Stimulated activated naive CD8-positive, alpha-beta T cell treated with anti-CD3 and anti-CD28 coated beads, Interleukin-15, amount 100 ng/mL, for 72 hours (primary cell): ENCODE measurements around the gene LACRT.
"Not testable (repeated sequence)": the region's sequence is repeated elsewhere in the genome, so short reads cannot be mapped to it uniquely, and the experiment has no call there.

ENCODE experiments used
- ATAC-seq: fragments of 150-1000 bp; cut with Tn5 transposase; 2 replicates; pipeline ENCODE4 v1.10.0; 2021; ENCODE audit warnings: mild to moderate bottlenecking, moderate library complexity
- DNase-seq, 2 donors: peaks; one replicate each; pipeline ENCODE4 v3.0.0; 2021 to 2022
- H3K27ac Mint-ChIP-seq, 2 donors: one replicate each; pipeline ENCODE4 v1.8.0; 2022; ENCODE audit warnings: mild to moderate bottlenecking in 2 of 2, mixed read lengths in 2 of 2, moderate library complexity in 2 of 2
- H3K27me3 Mint-ChIP-seq: one replicate; pipeline ENCODE4 v1.8.0; 2022; ENCODE audit warnings: mixed read lengths
- H3K4me1 Mint-ChIP-seq: one replicate; pipeline ENCODE4 v1.8.0; 2022; ENCODE audit warnings: mild to moderate bottlenecking, mixed read lengths
- H3K4me3 Mint-ChIP-seq, 2 donors: one replicate each; pipeline ENCODE4 v1.8.0; 2022; ENCODE audit warnings: mild to moderate bottlenecking in 2 of 2, mixed read lengths in 2 of 2, moderate library complexity in 1 of 2
- H3K9me3 Mint-ChIP-seq, 2 donors: one replicate each; pipeline ENCODE4 v1.8.0; 2022; ENCODE audit warnings: mixed read lengths in 2 of 2

LACRT gene, protein sequence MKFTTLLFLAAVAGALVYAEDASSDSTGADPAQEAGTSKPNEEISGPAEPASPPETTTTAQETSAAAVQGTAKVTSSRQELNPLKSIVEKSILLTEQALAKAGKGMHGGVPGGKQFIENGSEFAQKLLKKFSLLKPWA

GRCh38 chr12:54634795-54635194, at the start of gene LACRT:
TSS of gene LACRT (minus strand) at chr12:54634895. CDS start at chr12:54634841, 54 bp downstream.
- ATAC-seq, result no peak
- no peaks in the 10 kb centered on the region for H3K9me3 Mint-ChIP-seq
- peaks cover 8% of the 10 kb centered on the region for H3K4me1 Mint-ChIP-seq
- H3K27ac Mint-ChIP-seq, result peak within 1 kb of the TSS; percentile 20 to 28
- no peak for DNase-seq
- no peak within 1 kb of the TSS for H3K4me3 Mint-ChIP-seq
- peaks cover 27% of the 10 kb centered on the region for H3K27me3 Mint-ChIP-seq

DNA sequence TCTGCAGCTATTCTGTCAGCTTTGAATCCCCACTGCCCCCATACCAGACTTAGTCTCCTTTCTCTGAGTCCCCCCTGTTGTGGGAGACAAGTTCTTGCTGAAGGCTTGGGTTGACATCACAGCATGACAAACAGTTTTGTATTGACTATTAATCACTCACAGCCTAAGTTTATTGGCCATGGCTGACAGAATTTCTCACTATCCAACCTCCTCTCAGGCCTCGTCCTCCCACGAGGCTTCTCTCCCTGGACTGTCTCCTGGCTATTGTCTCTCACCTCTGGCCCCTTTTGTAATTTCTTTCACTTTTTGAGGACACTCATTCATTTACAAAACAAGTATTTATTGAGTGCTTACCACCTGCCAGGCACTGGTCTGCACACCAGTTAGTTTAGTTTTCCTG, 48.7 kb upstream of the LACRT start:
- H3K27me3 Mint-ChIP-seq, result peaks cover 77% of the 10 kb centered on the region
- H3K4me1 Mint-ChIP-seq, result peaks cover 6% of the 10 kb centered on the region
- ATAC-seq (no peak), DNase-seq (no peak)
- no peak overlapping the region for H3K27ac Mint-ChIP-seq
- H3K4me3 Mint-ChIP-seq, result no peak overlapping the region
- H3K9me3 Mint-ChIP-seq, result peaks cover 5 to 6% of the 10 kb centered on the region in 2 donors

DNA sequence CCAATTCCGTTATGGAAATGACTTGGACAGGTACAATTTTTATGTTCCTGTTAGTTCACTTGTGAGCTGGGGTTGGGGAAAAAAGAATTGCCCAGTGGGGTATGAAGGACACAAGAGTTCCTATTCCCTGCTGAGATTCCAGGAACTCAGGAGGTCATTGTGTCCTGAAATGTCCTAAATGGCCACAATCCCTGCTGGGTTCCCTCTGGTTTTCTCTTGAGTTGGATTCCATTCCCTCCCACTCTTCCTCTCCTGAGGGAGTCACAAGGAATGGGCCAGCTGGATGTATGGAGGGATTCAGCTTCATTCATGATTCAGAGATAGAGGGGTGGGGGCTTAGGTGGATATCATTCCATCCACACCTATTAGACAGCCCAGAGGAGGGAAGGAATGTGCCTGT, 48.0 kb upstream of the LACRT start:
- Mint-ChIP-seq H3K9me3 (peaks cover 5 to 6% of the 10 kb centered on the region in 2 donors), H3K27ac (no peak overlapping the region), H3K4me3 (no peak overlapping the region), H3K4me1 (peaks cover 6% of the 10 kb centered on the region), H3K27me3 (peaks cover 77% of the 10 kb centered on the region)
- ATAC-seq (no peak), DNase-seq (no peak)

GRCh38 chr12:54680374-54680773, 45.7 kb upstream of the LACRT start:
- Mint-ChIP-seq H3K4me3 (no peak overlapping the region), H3K4me1 (peaks cover 6% of the 10 kb centered on the region), H3K27me3 (peaks cover 68% of the 10 kb centered on the region), H3K27ac (no peak overlapping the region), H3K9me3 (no peaks in the 10 kb centered on the region)
- DNase-seq, result peak in 1 of 2 donors; percentile 13
- peak; percentile 60 for ATAC-seq

DNA sequence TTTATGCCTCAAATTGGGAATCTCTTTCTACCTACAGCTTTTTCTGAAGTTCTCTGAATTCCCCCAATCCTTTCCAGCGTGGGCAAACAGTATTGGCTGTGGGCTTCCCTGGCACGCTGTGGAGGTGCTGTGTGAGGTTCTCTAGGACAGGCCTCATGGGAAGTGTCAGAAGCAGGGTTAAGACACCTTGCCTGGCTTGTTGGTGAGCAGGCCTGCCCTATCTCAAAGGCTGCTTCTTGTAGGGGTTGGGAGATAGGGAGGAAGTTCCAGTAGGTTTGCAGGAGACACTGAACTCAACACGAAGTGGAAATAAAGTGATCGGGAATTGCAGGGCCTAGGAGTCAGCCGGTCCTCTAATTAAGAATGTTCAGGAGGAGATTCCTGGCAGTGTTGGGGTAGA, 43.4 kb upstream of the LACRT start:
- H3K4me3 Mint-ChIP-seq, result no peak overlapping the region
- H3K27me3 Mint-ChIP-seq, result peaks cover 46% of the 10 kb centered on the region
- H3K9me3 Mint-ChIP-seq, result no peaks in the 10 kb centered on the region
- ATAC-seq (no peak), DNase-seq (no peak)
- H3K27ac Mint-ChIP-seq, result no peak overlapping the region
- H3K4me1 Mint-ChIP-seq, result no peaks in the 10 kb centered on the region

GRCh38 chr12:54667945-54668344, 33.2 kb upstream of the LACRT start:
- Mint-ChIP-seq H3K27ac (no peak overlapping the region), H3K4me3 (no peak overlapping the region), H3K9me3 (no peaks in the 10 kb centered on the region), H3K4me1 (no peaks in the 10 kb centered on the region), H3K27me3 (peaks cover 29% of the 10 kb centered on the region)
- ATAC-seq, result no peak
- DNase-seq, result no peak

- H3K4me1 Mint-ChIP-seq, result no peaks in the 10 kb centered on the region
- DNase-seq (no peak), ATAC-seq (no peak)
- no peak overlapping the region for H3K27ac Mint-ChIP-seq
- no peaks in the 10 kb centered on the region for H3K9me3 Mint-ChIP-seq
- H3K27me3 Mint-ChIP-seq, result peaks cover 34% of the 10 kb centered on the region
- no peak overlapping the region for H3K4me3 Mint-ChIP-seq
Observed at GRCh38 chr12:54666008-54666407, 31.3 kb upstream of the LACRT start.

DNA sequence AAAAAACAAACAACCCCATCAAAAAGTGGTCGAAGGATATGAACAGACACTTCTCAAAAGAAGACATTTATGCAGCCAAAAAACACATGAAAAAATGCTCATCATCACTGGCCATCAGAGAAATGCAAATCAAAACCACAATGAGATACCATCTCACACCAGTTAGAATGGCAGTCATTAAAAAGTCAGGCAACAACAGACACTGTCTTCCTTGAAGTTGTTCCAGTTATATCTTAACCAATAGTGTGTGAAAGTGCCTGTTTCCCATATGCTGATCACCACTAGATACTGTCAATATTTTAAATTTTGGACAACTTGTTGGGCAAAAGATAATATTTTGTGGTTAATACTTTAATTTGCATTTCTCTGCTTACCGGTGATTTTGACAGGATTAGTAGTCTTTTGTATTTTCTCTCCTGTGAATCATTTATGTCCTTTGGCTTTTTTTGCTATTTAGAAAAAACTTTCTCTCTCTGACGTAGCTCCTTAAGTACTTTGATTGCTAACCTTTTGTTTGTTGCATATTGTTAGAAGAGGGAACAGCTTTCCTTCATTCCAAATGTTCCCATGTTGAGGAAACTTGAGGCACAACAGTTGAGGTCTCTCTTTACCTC, 30.4 kb upstream of the LACRT start:
- ATAC-seq, DNase-seq, H3K9me3 Mint-ChIP-seq, H3K4me1 Mint-ChIP-seq, H3K4me3 Mint-ChIP-seq, H3K27ac Mint-ChIP-seq: not testable (repeated sequence)
- peaks cover 25% of the 10 kb centered on the region for H3K27me3 Mint-ChIP-seq

DNA sequence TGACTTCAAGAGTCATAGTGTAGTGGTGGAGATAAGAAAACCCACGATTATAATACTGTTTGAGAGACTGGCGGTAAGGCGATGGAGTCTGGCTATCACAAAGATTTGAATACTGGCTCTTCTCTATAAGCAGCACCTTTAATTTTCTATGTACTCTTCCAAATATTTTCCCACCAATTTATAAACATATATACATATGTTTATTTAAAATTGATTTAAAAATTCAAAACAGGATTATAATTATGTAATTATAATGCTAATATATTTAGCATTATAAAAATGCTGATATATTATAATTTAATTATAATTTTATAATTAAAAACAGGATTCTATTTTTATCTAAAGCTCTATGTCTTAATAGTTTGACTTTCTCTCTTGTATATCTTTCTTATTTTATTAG, 28.9 kb upstream of the LACRT start:
- peaks cover 20% of the 10 kb centered on the region for H3K27me3 Mint-ChIP-seq
- H3K9me3 Mint-ChIP-seq, result no peaks in the 10 kb centered on the region
- H3K4me3 Mint-ChIP-seq, result no peak overlapping the region
- ATAC-seq, result no peak
- H3K27ac Mint-ChIP-seq, result no peak overlapping the region
- no peaks in the 10 kb centered on the region for H3K4me1 Mint-ChIP-seq
- no peak for DNase-seq

- no peak for ATAC-seq
Observed at GRCh38 chr12:54662026-54662425, 27.3 kb upstream of the LACRT start.

DNA sequence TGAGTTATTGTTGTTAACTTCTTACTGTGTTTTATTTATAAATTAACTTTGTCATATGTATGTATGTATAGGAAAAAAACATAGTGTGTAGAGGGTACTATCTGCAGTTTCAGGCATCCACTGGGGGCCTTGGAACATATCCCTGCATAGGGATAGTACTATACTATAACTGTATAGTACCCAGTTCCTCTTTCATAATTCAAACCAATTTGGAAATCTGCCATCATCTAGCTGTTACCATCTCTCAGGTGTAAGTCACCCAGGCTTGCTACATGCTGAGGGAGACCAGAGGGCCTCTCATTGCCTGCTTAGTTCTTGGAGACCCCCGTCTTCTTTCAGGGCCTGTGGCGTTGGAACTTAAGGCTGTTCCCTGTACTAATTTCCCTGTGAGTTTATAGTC, 26.4 kb upstream of the LACRT start:
- Mint-ChIP-seq H3K27me3 (peaks cover 28% of the 10 kb centered on the region), H3K4me1 (no peaks in the 10 kb centered on the region), H3K9me3 (no peaks in the 10 kb centered on the region), H3K4me3 (no peak overlapping the region), H3K27ac (no peak overlapping the region)
- ATAC-seq (no peak), DNase-seq (no peak)

More at GRCh38 chr12:54662026-54662425, 27.3 kb upstream of the LACRT start:
- H3K27me3 Mint-ChIP-seq, result peaks cover 27% of the 10 kb centered on the region
- DNase-seq, result no peak
- no peak overlapping the region for H3K27ac Mint-ChIP-seq
- H3K4me1 Mint-ChIP-seq, result no peaks in the 10 kb centered on the region
- H3K4me3 Mint-ChIP-seq, result no peak overlapping the region
- H3K9me3 Mint-ChIP-seq, result no peaks in the 10 kb centered on the region

GRCh38 chr12:54660320-54660962, 25.7 kb upstream of the LACRT start:
- ATAC-seq, result no peak

DNA sequence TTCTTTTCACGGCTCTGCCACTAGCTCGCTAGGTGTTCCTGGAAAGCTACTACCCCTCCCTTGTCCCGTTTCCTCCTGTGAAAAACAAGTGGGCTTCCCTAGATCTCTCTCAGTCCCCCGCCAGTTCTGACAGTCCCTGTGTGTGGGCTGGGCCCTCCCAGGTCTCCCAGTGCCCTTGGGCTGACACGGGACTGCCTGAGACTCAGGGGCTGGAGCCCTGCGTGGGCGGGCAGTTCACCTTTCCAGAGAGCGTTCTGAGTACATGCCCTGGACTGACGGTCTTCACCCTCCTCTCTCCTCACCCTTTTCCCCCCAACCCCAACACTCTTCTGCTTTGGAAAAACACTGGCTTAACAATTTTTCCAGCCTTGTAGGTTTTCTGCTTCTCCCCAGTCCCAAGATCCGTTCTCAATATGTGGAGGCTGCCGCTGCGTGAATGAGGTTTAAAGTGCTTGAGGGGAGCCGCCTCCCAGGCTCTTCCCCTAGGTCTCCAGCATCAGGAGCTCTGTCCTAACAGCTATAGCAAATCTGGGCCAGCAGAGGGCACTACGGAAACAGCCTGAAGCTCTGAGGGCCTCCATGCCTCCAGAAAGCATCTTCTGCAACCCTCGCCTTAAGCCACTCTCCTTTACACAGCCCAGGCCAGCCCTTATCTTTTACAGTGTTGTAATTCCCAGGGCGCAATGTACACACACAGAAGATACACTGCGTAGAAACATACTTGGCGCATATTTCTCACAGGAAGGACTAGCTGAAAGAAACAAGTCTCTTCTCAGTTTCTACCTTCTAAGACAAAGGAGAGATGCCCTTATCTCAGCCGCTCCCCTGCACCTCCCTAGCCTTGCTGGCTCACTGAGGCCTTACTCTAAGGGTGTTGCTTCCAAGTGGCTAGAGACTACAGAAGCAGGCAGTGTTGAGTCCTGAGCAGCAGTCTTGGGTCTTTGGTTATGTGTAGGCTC, 23.9 kb upstream of the LACRT start:
- no peaks in the 10 kb centered on the region for H3K9me3 Mint-ChIP-seq
- H3K4me3 Mint-ChIP-seq, result no peak overlapping the region
- no peak overlapping the region for H3K27ac Mint-ChIP-seq
- no peaks in the 10 kb centered on the region for H3K4me1 Mint-ChIP-seq
- H3K27me3 Mint-ChIP-seq, result peaks cover 33% of the 10 kb centered on the region
- peak; percentile 22 to 46 for DNase-seq
- ATAC-seq, result peak; percentile 80

More at GRCh38 chr12:54660320-54660962, 25.7 kb upstream of the LACRT start:
- no peak for DNase-seq
- no peak overlapping the region for H3K4me3 Mint-ChIP-seq
- no peaks in the 10 kb centered on the region for H3K9me3 Mint-ChIP-seq
- no peaks in the 10 kb centered on the region for H3K4me1 Mint-ChIP-seq
- H3K27ac Mint-ChIP-seq, result no peak overlapping the region
- peaks cover 24% of the 10 kb centered on the region for H3K27me3 Mint-ChIP-seq

- H3K9me3 Mint-ChIP-seq, result no peaks in the 10 kb centered on the region
- DNase-seq (no peak), ATAC-seq (no peak)
- no peaks in the 10 kb centered on the region for H3K4me1 Mint-ChIP-seq
- H3K27me3 Mint-ChIP-seq, result peaks cover 33% of the 10 kb centered on the region
- no peak overlapping the region for H3K4me3 Mint-ChIP-seq
- no peak overlapping the region for H3K27ac Mint-ChIP-seq
Observed at GRCh38 chr12:54657105-54657607, 22.5 kb upstream of the LACRT start.

- no peak for DNase-seq
- no peak overlapping the region for H3K4me3 Mint-ChIP-seq
- no peak for ATAC-seq
- H3K9me3 Mint-ChIP-seq, result no peaks in the 10 kb centered on the region
- H3K27ac Mint-ChIP-seq, result no peak overlapping the region
- no peaks in the 10 kb centered on the region for H3K4me1 Mint-ChIP-seq
- H3K27me3 Mint-ChIP-seq, result peaks cover 25% of the 10 kb centered on the region
Observed at GRCh38 chr12:54654926-54655325, 20.2 kb upstream of the LACRT start.
